G401.6 (cell line): ENCODE measurements around the gene TTC34.

Experiments
- FAIRE-seq: peaks from 2 replicates; lab custom pipeline; 2012; peaks lifted over from hg19 to GRCh38; lab: Jason Lieb, UNC

TTC34 gene

GRCh38 chr1:2828586-2829250, 27.2 kb upstream of the TTC34 start:
- FAIRE-seq, result no peak

GRCh38 chr1:2826736-2827292, 25.3 kb upstream of the TTC34 start:
- no peak for FAIRE-seq

- no peak for FAIRE-seq
Observed at GRCh38 chr1:2826316-2826715, 24.8 kb upstream of the TTC34 start.

GRCh38 chr1:2825487-2826189, 24.1 kb upstream of the TTC34 start:
- no peak for FAIRE-seq

GRCh38 chr1:2824999-2825398, 23.5 kb upstream of the TTC34 start:
- no peak for FAIRE-seq

GRCh38 chr1:2823921-2824610, 22.6 kb upstream of the TTC34 start:
- FAIRE-seq, result no peak

GRCh38 chr1:2822621-2823145, 21.2 kb upstream of the TTC34 start:
- FAIRE-seq, result no peak

- no peak for FAIRE-seq
Observed at GRCh38 chr1:2821966-2822620, 20.6 kb upstream of the TTC34 start.

GRCh38 chr1:2821373-2821955, 20.0 kb upstream of the TTC34 start:
- no peak for FAIRE-seq

- FAIRE-seq, result no peak
Observed at GRCh38 chr1:2820731-2821372, 19.4 kb upstream of the TTC34 start.

- FAIRE-seq, result no peak
Observed at GRCh38 chr1:2819831-2820730, 18.6 kb upstream of the TTC34 start.

GRCh38 chr1:2819429-2819828, 17.9 kb upstream of the TTC34 start:
- FAIRE-seq, result no peak

- no peak for FAIRE-seq
Observed at GRCh38 chr1:2817784-2818564, 16.5 kb upstream of the TTC34 start.

GRCh38 chr1:2816786-2817185, 15.3 kb upstream of the TTC34 start:
- no peak for FAIRE-seq

GRCh38 chr1:2815551-2815950, 14.1 kb upstream of the TTC34 start:
- FAIRE-seq, result no peak

GRCh38 chr1:2814511-2815075, 13.1 kb upstream of the TTC34 start:
- FAIRE-seq, result no peak

GRCh38 chr1:2812939-2813653, 11.6 kb upstream of the TTC34 start:
- no peak for FAIRE-seq

- no peak for FAIRE-seq
Observed at GRCh38 chr1:2812136-2812535, 10.6 kb upstream of the TTC34 start.

- FAIRE-seq, result no peak
Observed at GRCh38 chr1:2811533-2811918, 10.0 kb upstream of the TTC34 start.
